SHP77 (cell line): ENCODE data around the gene PLEKHJ1.

Source experiments
- DNase-seq, 2 experiments: peaks; one replicate each; lab custom pipeline; 2025; lab: John Stamatoyannopoulos, UW

Gene PLEKHJ1

GRCh38 chr19:2197270-2197669 lies 38.9 kb downstream of the PLEKHJ1 start:
- DNase-seq, result no peak

- DNase-seq, result no peak
Observed at GRCh38 chr19:2195914-2196313, 40.2 kb downstream of the PLEKHJ1 start.

- DNase-seq, result no peak
Observed at GRCh38 chr19:2195361-2195760, 40.8 kb downstream of the PLEKHJ1 start.

- no peak for DNase-seq
Observed at GRCh38 chr19:2194513-2195078, 41.5 kb downstream of the PLEKHJ1 start.

- DNase-seq, result no peak
Observed at GRCh38 chr19:2193807-2194206, 42.3 kb downstream of the PLEKHJ1 start.

GRCh38 chr19:2192862-2193261 lies 43.3 kb downstream of the PLEKHJ1 start:
- no peak for DNase-seq

GRCh38 chr19:2191456-2192310 lies 44.4 kb downstream of the PLEKHJ1 start:
- no peak for DNase-seq

- DNase-seq, result no peak
Observed at GRCh38 chr19:2190848-2191455, 45.2 kb downstream of the PLEKHJ1 start.

GRCh38 chr19:2189880-2190279 lies 46.2 kb downstream of the PLEKHJ1 start:
- no peak for DNase-seq

GRCh38 chr19:2188708-2189385 lies 47.3 kb downstream of the PLEKHJ1 start:
- no peak for DNase-seq

- no peak for DNase-seq
Observed at GRCh38 chr19:2187159-2187558, 49.0 kb downstream of the PLEKHJ1 start.

- DNase-seq, result no peak
Observed at GRCh38 chr19:2186071-2186846, 49.9 kb downstream of the PLEKHJ1 start.

- DNase-seq, result no peak
Observed at GRCh38 chr19:2185734-2186070, 50.4 kb downstream of the PLEKHJ1 start.

GRCh38 chr19:2184422-2184975 lies 51.6 kb downstream of the PLEKHJ1 start:
- no peak for DNase-seq
